HG03442 (cell line): Measurements from ENCODE around the gene PLAU.
"Not testable (repeated sequence)": the region's sequence is repeated elsewhere in the genome, so short reads cannot be mapped to it uniquely, and the experiment has no call there.

Experiments used
- ATAC-seq: cut with Tn5 transposase; IDR thresholded peaks from one replicate; pipeline ENCODE4 v1.9.1; 2021; ENCODE audit warnings: mild to moderate bottlenecking, moderate library complexity; ENCODE audit not compliant: unreplicated experiment

The PLAU gene

DNA sequence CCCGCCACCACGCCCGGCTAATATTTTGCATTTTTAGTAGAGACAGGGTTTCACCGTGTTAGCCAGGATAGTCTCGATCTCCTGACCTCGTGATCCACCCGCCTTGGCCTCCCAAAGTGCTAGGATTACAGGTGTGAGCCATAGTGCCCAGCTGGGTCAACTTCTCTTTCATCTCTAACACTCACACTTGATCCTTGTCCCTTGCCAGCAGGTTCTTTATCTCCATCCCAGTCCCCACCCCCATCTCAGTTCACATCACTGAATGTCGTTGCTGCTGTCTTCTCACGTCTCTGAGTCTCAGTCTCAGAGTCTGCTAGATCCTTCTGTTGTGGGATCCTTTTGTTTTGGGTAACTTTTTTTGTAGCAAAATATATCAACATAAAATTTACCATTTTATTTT is 15.6 kb upstream of the PLAU start:
- ATAC-seq = not testable (repeated sequence)

DNA sequence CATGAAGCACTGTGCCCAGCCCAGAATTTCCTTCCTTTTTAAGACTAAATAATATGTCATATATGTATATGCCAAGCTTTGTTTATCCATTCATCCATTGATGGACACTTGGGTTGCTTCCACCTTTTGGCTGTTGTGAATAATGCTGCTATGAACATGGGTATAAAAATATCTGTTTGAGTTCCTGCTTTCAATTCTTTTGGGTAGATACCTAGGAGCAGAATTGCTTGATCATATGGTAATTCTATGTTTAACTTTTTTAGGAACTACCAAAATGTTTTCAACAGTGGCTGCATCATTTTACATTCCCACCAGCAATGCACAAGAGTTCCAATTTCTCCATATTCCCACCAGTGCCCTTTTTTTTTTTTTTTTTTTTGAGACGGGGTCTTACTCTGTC is 13.2 kb upstream of the PLAU start:
- no peak for ATAC-seq

DNA sequence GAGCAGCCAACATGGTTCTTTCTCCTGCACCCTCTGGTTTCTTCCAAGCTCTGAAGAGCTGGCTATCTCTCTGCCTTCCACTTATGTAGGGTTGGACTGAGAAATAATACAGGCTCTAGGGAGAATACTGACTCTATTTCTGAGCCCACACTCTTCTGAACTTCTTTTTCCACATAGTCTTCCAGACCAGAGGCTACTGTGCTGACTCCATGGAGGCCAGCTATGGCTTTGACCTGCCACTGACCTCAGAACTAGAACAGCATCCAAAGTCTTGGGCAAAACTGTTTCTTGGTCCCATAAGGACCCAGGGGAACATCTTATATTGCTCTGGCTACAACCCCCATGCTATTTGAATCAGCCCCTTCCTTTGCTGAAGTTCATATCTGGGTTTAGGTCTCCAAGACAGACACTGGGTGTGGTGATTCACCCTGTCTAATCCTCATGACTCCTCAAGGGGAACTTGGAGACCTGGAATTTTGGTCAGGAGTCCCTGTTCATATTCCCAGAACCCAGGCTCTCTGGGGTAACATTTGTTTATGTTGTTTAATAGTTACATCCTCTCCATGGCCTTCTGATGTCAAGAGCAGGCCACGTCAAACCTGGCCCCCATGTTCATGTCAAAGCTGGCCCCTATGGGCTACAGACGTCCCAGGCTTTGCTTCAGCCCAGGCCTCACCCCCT is 12.1 kb upstream of the PLAU start:
- ATAC-seq = no peak

DNA sequence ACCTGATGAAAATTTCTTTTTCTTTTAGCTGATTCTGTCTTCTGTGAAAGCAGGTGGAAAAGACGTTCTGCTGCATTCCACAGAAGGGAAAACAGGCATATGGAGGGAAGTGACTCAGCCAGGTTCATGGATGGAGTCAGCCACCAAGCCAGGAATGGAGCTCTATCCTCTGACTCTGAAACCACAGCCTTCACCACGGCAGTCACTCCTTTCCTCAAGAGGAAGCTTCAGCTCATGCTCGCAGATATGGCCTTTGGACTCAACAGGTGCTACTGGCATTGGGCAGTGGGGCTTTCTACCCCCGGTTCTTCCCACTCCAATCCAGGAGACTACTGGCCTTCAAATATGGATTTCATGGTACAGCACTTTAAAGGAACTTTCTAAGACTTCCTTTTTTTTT is 11.5 kb upstream of the PLAU start:
- no peak for ATAC-seq

DNA sequence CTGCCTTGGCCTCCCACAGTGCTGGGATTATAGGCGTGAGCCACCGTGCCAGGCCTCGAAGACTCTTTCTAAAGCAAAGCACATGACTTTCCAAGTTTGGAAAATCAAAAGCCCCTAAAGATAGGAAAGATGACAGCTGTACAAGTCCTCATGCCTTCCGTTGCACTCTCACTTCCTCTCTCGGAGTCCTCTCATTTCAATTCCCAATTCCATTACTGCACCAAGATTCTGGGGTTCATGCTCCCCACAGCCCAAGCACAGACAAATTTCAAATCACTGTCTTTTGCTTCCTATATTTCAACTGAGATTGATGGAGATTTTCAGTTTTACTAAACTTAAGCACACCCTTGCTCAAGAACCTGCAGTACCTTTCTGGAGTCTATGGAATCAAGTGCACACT is 10.9 kb upstream of the PLAU start:
- no peak for ATAC-seq

DNA sequence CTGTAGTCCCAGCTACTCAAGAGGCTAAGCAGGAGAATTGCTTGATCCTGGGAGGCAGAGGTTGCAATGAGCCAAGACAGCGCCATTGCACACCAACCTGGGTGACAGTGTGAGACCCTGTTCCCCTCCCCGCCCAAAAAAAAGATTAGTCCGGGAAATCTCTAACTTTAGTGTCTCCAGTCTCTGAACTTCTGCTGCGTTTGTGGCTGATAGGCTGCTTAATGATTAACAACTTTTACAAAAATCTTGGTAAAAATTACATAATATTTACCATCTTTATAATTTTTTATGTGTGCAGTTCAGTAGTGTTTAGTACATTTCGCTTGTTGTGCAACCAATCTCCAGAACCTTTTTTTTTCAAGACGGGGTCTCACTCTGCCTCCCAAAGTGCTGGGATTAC is 9.7 kb upstream of the PLAU start:
- no peak for ATAC-seq

DNA sequence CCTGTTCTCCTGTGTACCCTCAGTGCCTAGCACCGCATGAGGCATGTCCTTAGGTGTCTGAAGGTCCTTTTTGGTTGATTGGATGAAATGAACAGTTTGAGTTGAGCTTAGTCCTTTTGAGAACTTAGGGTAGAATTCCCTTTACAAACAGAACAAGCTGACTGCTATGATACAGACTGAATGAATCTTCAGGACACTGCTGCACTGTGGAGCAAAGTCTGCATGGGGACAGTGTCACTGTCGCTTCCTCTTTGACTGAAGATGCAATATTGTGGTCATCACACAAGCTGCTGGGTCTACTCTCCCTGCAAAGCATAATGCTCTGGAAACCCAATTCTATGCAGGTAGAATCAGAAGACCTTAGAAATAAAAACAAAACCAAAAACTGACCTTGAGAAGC is 8.6 kb upstream of the PLAU start:
- ATAC-seq = no peak

DNA sequence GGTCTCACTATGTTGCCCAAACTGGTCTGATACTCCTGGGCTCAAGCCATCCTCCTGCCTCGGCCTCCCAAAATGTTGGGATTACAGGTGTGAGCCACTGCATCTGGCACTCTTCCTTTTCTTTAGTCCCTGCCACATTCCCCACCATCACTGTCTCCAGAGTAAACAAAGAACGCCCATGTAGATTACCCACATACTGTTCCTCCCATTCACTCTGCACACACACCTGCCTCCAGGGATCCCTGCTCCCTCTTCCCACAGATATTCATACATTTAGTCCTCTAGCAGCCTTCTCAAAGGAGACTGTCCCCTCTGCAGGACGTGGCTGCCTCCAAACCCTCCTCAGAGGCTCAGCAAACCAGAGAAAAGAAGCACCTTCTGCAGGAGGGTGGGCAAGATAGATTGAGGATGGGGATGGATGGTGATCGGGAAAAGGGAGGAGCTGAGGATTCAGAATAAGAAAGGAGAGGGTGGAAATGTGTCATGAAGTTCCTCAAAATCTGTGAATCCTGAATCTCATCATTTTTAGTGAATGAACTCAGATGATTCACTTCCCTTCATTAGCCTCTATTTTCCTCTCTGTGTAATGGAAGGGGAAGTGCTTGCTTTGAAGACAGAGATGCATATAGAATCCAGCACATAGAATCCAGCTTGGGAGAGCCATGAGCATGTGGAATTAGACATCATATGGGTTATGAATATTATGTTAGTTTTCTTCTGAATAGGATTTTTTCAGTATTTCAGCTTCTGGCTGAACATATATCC is 5.5 kb upstream of the PLAU start:
- ATAC-seq = no peak

DNA sequence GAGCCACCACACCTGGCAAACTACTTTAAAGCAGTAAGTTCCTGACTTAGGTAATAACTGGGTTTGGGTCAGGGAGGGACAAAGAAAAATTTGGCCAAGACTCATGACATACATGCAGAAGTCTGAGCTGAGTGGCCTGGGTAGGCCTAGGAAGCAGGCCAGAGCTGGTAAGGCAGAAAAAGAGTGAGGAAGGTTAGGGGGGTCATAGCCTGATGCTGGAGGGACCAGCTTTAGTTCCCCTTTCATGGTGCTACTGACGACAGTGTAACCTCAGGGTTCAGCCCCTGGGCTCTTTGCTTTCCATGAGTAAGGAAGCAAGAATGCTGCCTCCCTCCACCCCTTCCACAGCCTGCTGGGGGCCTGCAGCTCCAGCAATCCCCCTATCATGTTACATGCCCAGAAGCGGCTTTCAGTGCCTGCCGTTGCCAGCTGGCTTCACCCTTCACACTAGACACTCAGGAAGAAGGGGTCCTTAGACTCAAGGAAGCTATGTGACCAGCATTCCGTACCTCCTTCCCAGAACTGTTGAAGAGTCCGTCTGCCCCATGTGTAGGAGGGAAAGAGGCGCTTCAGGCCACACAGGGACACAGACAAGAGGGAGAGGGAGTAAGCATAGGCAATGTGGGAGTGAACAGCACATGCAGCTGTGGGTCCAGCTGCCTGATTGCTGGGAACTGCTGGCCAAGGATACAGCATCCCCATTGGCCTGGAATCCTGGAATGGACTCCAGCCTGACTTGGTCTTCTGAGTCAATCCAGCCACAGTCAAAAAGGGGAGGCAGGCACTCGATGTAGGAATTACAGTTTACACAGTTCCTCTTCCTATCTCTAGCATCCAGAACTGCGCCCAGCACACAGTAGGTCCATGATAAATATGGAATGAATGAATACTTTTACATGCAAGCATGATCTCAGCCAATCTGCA is 4.1 kb upstream of the PLAU start:
- no peak for ATAC-seq

DNA sequence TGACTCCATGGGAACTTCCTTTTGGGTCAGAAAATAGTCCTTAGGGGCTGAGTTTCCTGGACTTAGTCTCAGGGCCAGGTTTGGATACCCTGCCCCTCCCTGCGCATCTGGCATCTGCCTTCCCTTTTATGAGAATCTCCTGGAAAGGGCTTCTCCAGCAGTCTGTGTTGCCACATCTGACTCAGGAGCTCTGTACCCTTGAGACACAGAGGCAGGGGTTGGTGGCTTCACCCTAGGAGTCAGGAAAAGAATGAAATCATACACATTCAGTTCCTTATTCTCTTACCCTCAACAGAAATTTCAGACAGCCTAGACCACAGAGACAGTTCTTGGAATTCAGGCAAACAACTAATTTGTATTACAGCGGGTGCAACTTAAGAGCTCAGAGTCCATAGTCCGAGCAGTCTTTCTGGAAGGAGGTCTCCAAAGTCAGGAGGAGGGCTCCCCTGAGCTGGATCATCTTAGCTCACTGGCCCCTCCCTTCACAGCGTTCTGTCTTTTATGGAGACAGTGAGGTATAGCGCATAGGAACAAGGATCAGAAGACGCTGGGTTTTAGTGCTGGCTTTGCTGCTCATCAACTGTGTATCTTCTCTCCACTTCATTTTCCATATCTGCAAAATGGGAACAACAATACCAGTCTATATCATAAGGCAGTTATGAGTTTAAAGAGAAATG is 3.0 kb upstream of the PLAU start:
- ATAC-seq = no peak

DNA sequence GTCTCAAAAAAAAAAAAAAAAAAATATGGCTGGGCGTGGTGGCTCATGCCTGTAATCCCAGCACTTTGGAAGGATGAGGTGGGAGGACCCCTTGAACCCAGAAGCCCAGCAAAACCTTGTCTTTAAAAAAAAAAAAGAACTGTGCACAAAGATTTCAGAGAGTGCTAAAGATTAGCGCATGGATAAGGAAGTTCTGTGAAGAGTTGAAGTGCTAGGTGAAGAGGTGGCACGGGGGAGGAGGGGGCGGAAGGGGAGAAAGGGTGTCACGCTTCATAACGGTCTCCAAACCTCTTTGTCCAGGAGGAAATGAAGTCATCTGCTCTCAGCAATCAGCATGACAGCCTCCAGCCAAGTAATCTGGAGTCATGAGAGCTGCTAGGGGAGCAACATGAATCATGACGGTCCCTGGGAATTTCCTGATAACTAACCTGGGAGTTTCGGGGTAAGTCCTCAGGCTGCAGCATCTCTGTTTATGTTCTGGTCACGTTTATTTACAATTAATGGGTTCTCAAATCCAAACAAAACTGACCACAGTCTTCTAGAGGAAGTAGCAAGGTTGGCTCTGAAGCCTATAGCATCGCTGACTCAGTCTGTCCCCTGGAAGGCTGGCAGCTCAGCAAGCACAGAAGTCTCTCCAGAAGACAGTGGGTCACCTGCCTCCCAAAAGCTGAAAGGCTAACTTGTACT is 1.9 kb upstream of the PLAU start:
- peak; percentile 44 for ATAC-seq

DNA sequence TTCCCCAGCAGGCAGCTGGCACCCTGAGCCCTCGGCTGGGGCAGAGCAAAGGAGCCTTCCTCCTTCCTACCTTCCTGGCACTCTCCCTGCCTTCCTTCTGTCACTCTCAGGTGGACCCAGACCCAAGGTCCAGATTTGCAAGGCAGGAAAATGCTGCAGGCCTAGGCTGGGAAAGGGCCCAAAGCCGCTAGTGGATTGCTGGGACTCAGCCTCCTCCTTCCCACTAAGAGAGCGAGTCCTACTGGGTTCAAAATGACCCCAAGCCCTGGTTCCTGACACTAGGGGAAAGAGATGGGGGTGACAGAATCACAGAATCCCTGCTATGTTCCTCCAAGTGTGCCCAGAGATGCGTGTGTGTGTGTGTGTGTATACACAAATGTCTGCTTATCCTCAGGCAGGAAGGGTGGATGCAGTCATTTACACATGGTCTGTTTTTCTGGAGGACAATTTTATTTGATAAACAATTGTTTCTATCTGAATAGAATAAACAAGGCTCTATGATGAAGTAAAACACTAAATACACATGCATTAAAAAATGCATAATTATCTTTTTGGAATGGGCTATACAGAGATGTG is 1.3 kb upstream of the PLAU start:
- no peak for ATAC-seq

DNA sequence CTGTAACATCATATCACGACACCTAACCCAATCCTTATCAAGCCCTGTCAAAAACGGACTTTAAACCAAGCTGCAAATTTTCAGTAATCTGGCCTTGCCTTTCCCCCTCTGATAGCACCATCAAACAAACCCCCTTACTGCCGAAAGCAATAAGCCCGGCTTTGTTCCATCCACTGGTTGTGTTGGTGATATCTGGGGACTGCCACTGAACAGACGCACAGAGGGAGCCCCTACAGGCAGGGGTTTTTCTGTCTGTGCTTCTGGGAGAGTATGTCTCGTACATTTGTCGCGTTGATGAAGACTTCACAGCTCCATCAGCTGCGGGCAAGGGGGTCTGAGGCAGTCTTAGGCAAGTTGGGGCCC is 550 bp upstream of the PLAU start:
- ATAC-seq = no peak

DNA sequence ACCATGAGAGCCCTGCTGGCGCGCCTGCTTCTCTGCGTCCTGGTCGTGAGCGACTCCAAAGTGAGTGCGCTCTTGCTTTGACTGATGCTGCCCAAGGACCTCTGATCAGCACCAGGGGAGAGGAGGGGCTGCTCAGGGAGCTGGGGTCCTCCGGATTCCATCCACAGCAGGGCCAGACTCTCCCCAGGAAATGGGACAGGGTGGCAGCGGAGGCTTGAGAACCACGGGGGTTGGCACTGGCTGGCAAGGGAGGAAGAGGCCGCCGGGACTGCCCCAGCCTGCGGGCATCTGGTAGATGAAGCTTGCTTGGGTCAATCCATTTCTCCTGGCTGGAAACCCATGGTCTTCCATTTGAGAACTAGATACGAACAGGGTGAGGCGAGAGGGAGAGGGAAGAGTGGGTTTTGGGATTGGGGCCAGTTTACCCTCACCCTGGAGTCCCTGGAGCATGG is 647 bp downstream of the PLAU start:
- ATAC-seq = no peak

DNA sequence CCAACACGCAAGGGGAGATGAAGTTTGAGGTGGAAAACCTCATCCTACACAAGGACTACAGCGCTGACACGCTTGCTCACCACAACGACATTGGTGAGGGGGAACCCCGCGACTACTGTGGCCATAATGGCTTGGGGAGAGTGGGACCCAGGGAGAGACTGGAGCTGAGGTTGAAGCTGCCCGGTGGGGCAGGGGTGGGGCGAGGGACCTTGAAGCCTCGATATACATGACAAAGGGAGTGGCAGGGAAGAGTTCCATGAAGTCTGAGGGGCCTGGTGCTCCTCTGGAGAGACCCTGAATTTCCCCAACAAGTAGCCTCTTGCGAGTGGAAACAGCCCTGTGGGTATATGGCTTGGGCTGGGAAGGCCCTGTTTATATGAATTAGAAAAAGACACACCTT is 3.1 kb downstream of the PLAU start:
- ATAC-seq = no peak

DNA sequence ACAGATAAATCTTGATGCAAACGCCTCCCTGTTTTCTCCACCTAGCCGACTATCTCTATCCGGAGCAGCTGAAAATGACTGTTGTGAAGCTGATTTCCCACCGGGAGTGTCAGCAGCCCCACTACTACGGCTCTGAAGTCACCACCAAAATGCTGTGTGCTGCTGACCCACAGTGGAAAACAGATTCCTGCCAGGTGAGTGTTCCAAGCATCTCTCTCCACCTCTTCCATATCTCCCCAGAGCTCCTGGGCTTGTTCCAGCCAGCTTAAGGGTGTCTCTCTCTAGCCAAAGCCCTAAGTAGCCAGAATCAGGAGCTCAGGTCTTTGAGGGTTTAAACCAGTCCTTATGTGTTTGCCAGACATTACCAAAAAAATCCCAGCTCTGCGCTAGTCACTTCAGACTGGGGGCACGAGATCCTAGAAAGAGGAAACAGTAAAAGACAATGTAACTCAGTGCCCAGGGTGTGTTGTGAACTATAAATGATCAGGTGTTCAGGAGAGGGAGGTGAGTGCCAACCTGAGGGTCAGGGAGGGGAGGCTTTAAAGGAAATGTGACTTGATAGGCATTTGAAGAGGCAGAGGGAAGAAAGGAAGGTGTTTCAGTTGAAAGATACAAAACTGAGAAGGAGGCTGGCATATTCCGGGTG is 4.4 kb downstream of the PLAU start:
- no peak for ATAC-seq

DNA sequence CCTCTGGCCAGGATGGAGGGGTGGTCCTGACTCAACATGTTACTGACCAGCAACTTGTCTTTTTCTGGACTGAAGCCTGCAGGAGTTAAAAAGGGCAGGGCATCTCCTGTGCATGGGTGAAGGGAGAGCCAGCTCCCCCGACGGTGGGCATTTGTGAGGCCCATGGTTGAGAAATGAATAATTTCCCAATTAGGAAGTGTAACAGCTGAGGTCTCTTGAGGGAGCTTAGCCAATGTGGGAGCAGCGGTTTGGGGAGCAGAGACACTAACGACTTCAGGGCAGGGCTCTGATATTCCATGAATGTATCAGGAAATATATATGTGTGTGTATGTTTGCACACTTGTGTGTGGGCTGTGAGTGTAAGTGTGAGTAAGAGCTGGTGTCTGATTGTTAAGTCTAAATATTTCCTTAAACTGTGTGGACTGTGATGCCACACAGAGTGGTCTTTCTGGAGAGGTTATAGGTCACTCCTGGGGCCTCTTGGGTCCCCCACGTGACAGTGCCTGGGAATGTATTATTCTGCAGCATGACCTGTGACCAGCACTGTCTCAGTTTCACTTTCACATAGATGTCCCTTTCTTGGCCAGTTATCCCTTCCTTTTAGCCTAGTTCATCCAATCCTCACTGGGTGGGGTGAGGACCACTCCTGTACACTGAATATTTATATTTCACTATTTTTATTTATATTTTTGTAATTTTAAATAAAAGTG is 6.0 kb downstream of the PLAU start:
- ATAC-seq = no peak

DNA sequence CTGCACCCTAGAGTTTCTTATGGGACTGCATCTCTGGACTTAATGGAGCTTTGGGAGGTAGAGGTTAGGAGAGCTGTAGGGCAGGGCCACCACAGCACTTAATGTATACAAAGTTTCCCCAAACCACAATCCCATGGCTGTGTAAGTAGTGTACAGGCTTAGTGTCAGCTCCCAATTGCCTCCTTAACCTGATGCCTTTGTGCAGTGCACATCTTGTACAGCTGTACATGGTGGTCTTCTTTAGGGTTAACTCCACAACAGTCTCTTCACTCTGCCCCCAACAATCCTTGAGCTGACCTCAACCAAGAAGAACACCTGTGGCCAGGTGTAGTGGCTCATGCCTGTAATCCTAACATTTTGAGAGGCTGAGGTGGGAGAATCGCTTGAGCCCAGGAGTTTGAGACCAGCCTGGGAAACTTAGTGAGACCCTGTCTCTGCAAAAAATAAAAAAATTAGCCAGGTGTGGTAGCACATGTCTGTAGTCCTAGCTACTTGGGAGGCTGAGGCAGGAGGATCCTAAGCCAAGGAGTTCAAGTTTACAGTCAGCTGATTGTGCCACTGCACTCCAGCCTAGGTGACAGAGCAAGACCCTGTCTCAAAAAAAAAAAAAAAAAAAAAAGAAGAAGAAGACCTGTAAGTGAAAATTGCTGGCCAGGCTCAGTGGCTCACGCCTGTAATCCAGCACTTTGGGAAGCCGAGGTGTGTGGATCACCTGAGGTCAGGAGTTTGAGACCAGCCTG is 6.8 kb downstream of the PLAU start:
- no peak for ATAC-seq
